HL-60/S4 treated with retinoic acid at 250 ng/mL for 4 days and 3 days (cell line): ENCODE results near the gene RGS6.

Experiments used
- in situ Hi-C: fragments of 300-500 bp; cut with MboI; formaldehyde crosslinking; loops from 2 replicates; pipeline ENCODE4 v1.7.0; 2022; ENCODE audit warnings: low sequenced_read_pairs

The RGS6 gene

DNA sequence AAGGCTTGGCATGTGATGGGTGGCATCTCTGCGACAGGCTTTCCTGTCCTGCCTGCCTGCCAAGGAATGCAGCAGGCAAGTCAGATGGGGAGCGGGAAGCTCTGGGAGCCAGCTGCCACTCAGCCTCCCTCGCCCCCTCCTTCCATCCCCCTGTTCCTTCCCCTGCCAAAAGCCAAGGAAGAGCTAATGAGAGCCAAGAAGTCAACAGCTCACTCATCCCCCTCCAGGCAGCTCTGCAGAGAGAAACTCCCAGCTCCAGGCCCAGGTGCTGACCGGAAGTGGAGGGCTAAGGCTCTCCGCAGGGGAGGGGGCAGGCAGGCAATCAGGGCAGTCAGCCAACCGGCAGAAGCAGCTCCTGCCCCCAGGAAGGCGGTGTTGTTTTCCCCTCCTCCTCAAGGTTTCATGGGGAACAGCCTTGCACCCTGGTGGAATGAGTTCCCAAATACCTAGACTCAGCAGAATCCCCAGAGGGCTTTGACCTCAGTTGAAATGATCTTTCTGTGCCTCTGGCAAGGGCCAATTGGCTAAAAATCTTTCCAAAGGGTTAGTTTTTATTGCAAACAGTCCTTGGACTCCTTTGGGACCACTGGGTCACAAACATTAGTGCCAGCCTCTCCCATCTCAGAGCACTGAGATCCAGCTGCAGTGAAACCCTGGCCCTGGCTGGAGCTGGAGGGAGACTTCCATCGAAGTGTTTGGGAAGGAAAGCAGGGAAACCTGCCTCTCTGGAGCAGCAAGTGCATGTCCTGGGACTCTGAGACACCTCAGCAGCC lies 612.6 kb downstream of the RGS6 start:
- in situ Hi-C loops = no loop called here

DNA sequence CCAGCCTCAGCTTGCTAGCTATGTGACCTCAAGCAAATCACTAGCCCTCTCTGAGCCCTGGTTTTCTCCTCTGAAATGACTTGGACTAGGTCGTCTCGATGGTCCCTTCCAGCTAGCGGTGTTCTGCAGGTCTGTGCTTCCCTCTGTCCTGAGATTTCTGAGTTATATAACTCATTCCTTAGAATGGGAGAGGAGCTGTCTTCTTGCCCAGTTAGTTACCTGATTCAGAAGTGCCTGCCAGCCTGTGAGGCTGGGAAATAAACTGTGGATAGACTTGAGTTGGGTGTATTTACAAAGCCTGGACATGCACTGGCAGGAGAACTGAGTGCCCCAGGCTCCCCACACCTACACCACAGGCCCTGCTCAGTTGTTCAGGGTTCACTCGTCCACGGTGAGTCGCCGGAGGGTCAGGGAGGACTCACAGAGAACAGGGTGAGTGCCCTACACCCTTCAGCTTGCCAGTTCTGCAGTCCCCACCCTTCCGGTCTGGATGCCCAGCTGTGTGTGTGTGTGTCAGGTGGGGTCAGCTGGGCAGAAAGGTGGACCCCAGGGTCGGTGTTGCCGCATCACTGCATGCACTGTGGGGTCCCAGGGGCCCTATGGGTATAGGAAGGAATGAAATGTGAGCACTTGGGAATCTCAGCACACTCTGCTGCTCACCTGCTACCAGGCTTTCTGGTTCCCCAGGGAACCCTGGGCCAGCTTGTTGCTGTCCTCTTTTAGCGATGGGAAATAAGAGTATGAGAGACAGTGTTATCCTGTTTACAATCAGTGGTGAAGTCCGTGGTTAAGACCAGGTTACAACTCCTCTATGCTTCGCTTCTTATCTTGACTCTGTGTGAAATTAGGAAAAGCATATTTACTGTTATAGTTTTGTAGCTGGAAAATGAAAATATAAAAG lies 613.4 kb downstream of the RGS6 start:
- in situ Hi-C loops = no loop called here

DNA sequence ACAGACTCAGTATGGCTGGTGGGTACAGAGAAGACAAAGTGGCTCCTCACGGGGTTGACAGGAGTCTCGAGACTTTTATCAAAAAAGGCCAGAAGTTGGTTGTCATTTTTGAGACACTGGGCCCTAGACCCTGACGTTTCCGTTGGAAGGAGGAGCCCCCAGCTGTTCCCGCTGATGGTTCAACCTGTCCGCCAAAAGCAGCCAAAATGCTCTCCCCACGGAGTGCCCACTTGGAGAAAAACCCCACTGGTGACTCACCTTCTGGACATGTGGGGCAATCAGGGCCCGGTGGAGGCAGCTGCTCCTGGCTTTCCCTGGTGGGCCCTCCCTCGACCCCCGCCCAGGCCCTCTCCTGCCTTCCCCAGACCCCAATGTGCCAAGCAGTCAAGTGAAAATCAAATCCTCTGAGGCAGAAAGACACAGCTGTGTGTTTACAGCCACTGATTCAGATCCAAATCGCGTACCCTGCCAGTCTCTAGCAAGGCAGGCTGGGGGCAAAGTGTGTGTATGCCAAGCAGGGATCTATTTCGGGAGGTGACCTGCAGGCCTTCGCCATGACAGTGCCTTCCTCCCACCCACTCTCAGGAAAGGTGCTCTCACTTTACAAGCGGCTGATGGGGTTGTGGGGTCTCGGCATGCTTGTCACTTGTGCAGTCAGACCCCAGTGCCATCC lies 614.3 kb downstream of the RGS6 start:
- in situ Hi-C loops = no loop called here

DNA sequence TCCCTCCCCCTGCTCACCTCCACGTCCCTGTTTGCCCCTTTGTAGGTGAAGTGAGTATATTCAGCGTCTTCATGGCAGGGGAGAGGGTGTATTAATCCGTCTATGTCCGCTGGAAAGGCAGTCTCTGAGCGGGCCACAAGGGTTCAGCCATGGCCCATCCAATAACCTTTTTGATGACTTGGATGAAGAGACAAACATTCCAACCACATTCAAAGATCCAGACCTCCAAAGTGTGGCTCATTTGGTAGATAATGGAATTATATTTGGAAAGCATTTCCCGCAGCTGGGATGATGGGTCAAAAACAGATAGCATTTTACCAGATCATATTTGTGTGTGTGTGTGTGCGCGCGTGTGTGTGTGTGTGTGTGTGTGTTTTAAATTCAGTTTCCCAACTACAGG lies 615.8 kb downstream of the RGS6 start:
- in situ Hi-C loops = no loop called here

DNA sequence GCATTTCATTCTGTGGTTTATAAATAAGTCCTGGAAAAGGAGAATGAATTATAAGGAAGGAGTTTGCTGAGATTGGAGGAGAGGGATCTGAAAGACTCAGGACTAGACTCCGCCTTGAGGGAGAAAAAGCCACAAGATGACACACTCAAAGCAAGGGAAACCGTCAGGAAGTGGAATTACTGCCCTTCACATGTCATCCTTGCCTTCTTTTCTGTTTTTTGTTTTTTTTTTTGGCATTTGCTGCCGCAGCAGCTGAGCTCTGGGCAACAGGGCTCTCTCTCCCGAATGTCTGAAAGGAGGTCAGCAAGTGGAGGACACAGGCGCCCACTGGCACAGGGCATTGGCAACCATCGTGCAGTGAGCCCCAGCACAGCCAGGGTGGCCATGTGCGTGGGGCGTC lies 616.8 kb downstream of the RGS6 start:
- in situ Hi-C loops = no loop called here

DNA sequence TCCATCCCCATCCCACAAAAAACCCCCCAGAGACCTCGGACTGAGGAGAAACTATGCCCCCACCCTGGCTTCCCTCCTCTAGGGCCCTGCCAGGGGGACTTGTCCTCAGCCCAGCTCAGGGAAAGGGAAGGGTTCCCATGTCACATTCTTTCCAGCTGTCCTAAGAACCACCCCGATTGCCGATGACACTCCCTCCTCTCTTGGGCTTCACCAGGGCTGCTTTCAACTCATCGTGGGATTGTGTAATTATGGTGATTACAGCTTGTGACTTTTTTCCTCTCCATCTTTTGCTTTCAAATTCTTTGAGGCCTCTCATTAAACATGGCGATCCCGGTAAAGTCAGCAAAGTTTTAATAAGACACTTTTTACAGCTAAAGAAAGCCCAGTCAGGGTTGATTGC lies 617.6 kb downstream of the RGS6 start:
- in situ Hi-C loops = no loop called here

DNA sequence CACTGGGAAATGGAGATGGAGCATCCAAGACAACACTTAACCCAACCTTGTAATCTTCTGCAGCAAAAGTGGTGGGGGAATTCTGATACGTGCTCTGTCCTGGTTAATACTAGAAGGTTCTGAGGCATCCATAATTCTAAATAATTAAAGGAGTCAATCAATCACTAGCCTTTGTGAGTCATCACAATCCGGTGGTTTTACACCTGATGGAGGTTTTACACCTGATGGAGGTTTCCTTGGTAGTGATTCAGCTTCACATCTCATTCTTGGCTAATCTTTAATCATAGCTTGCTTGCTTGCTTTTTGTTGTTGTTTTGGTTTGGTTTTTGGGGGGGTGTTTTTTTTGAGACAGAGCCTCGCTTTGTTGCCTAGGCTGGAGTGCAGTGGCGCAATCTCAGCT lies 618.3 kb downstream of the RGS6 start:
- in situ Hi-C loops = no loop called here

DNA sequence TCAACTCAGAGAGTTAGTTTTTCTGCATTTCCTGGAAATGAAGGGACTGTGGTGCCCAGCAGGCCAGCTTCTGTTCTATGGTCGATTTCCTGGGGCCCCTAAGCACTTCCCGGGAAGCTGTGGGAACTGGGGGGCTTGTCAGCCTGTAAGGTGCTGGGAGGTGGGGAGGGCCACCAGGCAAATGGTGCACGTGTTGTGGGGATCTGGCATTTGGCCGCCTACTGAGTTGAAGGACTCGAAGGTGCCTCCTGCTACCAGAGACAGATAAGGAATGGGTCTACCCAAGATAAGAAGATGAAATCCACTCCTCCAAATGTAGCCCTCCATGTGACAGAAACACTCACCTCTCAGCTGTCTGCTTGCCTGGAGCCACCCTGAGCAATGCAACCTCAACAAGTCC lies 620.0 kb downstream of the RGS6 start:
- in situ Hi-C loops = no loop called here

DNA sequence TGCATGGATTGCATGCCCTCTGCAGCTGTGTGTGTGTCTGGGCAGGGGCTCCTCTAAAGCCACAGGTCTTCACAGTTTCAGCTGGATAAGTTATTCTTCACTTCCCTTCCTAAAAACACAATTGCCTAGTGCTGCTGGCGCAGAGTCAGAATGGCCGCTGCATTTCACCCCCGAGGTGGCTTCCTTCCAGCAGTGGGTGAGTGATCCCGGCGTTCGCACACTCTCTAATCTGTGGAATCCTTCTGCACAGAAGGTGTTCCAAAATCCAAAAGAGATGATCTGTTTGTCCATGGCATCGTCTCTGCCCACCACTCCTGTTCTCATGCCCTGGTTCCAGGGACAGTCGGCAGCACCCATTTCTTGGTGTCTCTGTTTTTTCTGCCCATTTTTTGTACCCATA lies 620.9 kb downstream of the RGS6 start:
- in situ Hi-C loops = no loop called here

DNA sequence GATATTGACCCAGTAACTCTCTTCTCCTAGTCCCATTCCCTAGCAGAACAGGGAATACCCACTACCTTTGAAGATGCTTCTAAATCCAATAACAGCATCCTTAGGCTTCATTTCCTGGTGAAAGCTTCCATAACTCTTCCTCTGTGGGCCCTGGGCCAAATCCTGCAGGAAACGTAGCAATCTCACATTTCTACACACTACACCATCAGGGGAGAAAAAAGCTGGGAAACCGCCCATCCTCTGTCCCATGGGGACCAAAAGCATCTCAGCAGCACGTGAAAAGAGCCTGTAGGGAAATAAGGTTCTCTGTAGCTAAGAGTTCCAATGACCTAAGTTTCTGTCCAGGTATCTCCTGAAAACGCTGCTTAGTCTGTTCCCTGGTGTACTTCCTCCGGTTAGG lies 621.4 kb downstream of the RGS6 start:
- in situ Hi-C loops = no loop called here

DNA sequence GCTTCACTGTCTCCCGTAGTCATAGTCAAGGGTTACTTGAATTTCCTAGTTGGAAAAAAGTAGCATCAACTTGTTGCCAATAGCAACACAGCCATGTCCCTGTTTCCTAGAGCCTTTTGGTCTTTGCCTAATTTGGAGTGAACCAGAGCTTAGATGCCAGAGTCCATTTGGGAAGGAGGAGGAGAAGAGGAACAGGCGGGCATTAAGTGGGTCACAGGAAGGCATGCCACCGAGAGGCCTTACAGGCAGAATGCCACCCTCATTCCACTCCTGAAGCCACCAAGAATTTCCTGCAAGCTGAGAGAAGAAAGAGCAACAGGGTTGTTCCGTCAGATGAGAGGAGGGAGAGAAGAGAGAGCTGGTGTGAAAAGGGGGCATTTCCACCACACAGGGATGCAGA lies 622.2 kb downstream of the RGS6 start:
- in situ Hi-C loops = no loop called here

DNA sequence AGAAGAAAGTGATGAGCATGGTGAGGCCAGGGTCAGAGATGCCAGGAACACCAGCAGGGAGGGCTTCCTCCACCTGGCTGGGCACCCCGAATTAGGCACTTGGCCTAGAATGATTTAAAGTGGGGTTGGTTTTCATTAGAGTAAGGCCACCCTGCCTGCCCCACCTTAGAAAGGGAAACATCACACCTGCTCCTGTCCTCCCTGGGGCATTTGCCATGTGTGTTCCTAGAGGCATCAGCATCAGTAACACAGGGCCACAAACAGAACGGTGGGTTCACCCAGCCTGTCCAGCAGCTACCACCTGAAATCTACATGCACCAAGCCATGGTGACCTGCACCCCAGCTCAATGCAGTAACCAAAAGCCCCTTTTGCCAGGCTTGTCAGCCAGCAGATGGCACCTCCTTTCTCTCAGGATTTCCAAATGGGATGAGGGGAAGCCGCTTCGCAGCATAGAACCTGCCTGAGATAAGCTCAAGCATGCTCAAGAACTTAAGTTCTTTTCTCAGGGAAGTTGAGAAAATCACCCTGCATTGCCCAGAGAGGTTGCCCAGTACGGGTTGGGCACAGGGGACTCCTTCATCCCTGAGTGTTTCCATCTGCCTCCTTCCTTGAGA lies 622.9 kb downstream of the RGS6 start:
- in situ Hi-C loops = no loop called here

DNA sequence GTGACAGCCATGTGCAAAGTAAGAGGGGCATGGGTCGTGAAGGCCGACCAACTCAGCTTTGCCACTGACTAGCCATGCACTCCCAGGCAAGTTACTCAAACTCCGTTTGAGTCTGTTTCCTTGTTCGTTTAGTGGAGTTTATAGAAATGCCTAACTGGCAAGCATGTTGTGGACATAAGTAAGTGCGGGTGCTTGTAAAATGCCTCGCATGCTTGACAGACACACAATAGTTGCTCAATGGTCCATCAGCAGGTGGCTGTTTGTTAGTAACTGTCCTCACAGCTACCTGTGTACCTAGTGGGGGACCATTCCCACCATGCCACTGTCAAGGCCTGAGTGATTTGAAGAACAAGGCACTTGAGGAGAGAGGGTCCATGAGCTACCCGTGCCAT lies 623.4 kb downstream of the RGS6 start:
- in situ Hi-C loops = no loop called here

DNA sequence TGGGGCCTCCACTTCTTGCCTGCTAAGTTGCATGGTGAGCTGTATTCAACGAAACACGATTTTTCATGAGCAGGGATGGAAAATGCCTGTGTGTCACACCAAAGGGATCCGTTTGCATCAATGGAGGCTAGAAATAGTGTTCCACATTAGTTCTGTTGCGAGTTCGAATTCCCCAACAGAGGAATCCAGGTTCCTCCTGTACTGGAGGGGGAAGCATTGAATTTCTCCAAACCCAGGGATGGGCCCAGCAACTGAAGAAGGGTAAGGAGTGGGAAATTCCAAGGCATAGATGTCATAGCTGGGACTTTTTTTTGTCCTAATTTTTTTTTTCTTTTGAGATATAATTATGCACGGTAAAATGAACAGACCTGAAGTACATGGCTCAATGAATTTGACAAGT lies 625.4 kb downstream of the RGS6 start:
- in situ Hi-C loops = no loop called here

DNA sequence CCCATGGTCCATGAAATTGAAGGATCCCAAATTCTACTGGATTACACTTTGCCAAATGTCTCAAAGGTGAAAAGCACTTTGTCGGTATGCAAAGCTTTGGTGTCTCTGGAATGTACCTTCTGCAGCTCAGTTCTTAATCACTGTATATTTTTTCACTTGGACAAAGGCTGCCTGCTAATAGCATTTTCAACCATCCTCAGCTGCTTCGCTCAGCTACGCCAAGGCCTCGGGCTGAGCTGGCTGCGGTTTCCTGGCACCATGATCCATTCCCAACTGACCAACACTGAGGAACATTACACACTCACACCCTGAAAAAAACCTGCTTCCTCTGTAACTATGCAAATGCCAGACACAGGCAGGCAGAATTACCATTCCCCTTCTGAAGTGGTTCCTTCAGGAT lies 626.5 kb downstream of the RGS6 start:
- in situ Hi-C loops = no loop called here

DNA sequence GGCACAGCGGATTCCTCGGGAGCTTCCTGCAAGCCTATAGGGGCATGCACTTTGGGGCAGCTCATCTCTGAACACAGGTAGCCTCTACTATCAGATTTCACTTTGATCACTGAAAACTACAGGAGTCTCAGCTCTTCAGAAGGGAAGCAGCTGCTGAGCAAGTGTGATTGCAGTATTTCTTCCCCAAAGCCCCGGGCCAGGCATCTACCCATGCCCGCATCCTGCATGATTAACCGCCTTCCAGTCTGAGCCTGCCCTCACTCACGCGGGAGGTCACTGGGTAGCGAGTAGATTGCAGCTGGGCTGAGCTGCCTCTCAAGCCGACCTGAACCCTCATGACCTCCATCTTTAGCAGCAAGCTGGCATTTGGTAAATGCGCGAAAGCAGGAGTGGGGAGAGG lies 627.0 kb downstream of the RGS6 start:
- in situ Hi-C loops = no loop called here

DNA sequence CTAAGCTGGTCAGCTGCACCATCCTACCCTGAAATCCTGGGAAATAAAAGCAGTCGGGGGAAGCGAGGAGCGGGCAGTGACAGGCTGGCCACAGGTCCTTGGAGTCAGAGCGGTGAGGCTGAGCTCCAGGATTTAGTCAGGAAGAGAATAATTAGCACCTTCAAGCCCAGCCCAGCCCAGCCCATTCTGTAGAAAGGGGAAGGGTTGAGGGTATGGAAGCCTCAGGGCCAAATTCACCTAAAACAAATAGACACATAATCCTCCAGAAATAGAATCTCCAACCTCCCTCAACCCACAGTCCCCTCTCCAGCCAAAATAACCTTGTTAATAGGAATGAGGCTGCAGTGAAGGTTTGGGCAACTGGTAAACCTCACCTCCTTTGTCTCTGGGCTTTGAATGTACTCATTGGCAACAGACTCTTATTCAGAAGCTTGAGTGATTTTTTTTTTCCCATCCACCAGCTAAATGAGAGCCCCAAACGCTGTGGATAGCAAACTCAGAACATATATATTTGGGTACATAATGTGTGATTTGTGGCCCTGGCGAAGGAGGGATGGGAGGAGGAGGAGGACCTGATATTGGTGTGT lies 627.5 kb downstream of the RGS6 start:
- in situ Hi-C loops = no loop called here

DNA sequence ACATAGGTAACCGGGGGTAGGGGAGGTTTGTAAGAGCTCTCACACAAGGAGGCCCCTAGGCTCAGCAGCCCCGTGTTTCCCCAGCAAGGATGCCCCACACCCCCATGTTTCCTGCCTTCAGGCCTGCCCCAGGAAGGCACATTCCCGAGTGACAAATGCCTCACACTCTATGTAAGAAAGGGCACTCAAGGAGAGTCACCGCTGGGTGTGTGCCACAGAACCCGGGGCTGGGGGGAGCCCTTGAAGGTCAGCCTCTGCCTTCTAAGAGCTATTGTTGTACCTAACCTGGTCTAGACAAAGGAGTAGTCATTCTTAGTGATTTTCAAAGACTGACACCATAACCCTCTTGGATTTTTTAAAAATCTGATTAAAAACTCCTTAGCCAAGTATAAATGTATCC lies 628.1 kb downstream of the RGS6 start:
- in situ Hi-C loops = no loop called here

DNA sequence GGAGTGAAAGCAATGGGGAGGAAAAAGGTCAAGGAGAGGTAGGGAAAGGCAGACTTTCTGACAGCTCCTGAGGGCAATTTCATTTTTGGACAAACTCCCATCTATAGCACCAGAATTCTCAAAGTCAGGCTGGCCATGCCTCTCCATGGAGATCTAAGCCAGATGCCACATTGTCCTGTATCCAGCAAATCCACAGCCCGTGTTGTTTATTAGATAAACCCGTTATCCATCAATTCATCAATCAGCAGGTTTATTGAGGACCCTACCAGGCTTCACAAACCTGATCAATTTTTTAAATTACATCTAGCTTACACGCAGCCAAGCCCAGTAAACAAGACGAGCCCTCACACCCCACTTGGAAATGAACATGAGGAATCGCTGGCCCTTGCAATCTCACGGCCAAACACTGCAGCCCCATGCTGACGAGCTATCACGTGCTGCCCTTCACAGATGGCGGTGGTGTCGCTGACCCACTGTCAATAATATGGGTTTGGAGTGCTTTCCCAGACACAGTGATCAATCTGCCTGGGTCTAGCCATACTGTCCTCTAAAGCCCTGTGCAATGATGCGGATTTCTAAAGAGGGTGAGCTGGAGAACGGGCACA lies 628.8 kb downstream of the RGS6 start:
- in situ Hi-C loops = no loop called here

DNA sequence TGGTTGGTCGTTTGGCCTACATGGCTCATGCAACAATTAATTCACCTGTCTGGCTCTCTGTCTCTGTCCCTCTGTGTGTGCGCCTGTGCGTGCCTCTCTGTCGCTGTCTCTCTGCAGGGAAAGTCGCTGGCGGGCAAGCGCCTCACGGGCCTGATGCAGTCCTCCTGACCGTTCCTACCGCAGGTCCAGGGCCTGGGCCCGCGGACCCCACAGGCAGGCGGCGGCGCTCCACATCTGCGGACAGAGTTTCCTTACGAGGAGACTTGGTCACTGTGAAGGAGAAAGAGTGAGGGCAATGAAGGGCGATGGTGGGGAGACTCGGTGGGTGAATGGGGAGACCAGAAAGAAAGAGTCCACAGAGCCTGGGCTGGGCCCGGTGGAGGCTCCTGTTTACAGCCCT lies 630.1 kb downstream of the RGS6 start:
- in situ Hi-C loops = no loop called here

DNA sequence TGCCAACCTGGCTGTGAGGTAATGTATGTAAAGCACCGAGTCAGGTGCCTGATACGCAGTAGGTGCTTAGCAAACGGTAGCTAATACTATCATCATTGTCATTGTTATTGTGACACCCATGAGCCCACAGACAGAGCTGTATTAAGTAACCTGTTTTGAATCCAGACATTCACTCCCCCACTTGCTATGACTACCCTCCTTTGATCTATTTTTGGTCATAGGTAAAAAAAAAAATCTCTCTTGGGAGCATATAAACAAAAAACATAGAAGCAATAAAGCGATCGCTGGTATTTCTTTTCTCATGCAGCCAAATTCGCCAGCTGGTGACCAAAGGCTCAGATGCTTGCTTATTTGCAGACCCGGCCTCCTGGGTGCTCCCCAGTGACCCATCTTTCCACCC lies 631.4 kb downstream of the RGS6 start:
- in situ Hi-C loops = no loop called here
